GM13977 (cell line): ENCODE measurements around the gene LILRB3.
A peak's percentile ranks its signal among the peaks of the same experiment; 100 is the strongest.
"Not testable (repeated sequence)": the region's sequence is repeated elsewhere in the genome, so short reads cannot be mapped to it uniquely, and the experiment has no call there.

ENCODE experiments used
- DNase-seq: peaks from one replicate; pipeline ENCODE4 v3.0.0; 2012; ENCODE audit warnings: low spot score
- in situ Hi-C: fragments of 300-500 bp; cut with MboI; formaldehyde crosslinking; loops from one replicate; pipeline ENCODE4 v1.12.0; 2022; ENCODE audit warnings: low sequenced_read_pairs, low pct_unique_long_range_greater_than_20kb, mixed read lengths, inconsistent platforms; ENCODE audit not compliant: unreplicated experiment
- TF ChIP-seq, protein P1 (sequence below): IDR thresholded peaks from 2 replicates; pipeline ENCODE4 v1.5.1; 2012; ENCODE audit warnings: mild to moderate bottlenecking, control low read depth; ENCODE audit not compliant: insufficient read depth; ENCODE audit errors: extremely low read depth, missing control alignments

The LILRB3 gene

GRCh38 chr19:54189735-54190502 is 32.9 kb downstream of the LILRB3 start:
- TF ChIP-seq, protein P1, sequence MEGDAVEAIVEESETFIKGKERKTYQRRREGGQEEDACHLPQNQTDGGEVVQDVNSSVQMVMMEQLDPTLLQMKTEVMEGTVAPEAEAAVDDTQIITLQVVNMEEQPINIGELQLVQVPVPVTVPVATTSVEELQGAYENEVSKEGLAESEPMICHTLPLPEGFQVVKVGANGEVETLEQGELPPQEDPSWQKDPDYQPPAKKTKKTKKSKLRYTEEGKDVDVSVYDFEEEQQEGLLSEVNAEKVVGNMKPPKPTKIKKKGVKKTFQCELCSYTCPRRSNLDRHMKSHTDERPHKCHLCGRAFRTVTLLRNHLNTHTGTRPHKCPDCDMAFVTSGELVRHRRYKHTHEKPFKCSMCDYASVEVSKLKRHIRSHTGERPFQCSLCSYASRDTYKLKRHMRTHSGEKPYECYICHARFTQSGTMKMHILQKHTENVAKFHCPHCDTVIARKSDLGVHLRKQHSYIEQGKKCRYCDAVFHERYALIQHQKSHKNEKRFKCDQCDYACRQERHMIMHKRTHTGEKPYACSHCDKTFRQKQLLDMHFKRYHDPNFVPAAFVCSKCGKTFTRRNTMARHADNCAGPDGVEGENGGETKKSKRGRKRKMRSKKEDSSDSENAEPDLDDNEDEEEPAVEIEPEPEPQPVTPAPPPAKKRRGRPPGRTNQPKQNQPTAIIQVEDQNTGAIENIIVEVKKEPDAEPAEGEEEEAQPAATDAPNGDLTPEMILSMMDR = no peak
- in situ Hi-C loops = no loop called here
- peak; percentile 100 for DNase-seq

DNA sequence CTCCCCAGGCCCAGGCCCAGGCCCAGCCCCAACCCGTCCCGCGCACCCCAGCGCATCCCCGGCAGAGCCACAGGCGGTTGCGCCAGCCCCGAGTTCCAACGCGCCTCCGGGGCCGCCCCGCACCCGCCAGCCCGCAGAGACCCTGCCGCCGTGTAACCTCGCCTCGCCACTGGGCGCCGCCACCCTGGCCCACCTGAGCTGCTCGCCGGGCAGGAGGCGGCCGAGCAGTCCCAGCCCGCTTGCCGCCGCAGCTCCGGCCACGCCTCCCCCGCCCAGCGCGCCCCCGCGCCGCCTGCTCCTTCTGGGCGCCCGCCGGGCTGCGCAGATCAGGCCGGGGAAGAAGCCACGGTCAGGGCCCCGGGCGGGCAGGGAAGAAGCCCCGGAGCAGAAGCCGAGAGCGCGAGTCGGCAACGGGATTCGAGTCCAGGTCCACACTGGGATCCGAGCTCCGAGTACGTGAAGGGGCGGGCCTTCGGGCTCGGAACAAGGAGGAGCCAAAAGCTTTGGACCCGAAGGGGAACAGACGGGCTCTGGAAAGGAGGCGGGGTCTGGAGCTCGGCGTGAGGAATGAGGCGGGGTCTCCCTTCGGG is 33.6 kb downstream of the LILRB3 start, which contains the start of gene MBOAT7:
Gene MBOAT7, minus strand, starts transcription at position 436 of the 590 bp plus-strand sequence. CDS start 1,072 bp downstream, outside the sequence.
- TF ChIP-seq, protein P1 = peak; percentile 57
- in situ Hi-C loops = no loop called here
- DNase-seq = peak; percentile 87

- in situ Hi-C loops = no loop called here
- DNase-seq = no peak
- TF ChIP-seq, protein P1 = no peak
These were observed 34.5 kb downstream of the LILRB3 start for GRCh38 chr19:54188215-54188871.

DNA sequence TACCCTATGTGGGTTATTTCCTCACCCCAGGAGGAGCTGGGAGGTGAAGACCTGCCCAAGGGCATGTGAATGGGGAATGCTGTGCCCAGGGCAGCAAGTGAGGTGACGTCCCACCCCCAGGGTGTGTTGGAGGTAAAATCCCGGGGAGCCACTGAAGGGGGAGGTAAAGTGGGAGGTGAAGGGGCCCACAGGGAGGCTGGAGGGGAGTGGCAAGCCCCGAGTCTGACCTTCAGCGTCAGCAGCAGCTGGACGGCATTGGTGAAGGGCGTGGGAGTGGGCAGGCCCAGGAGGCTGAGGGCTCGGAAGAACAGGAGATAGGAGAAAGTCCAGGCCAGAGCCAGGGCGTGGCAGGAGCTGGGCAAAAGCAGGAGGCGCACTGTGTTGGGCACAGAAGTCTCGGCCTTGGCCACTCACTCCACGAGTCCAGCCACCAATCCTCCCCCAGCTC is 35.8 kb downstream of the LILRB3 start:
- in situ Hi-C loops = no loop called here
- TF ChIP-seq, protein P1 = no peak
- DNase-seq = no peak

- DNase-seq = no peak
- in situ Hi-C loops = no loop called here
- TF ChIP-seq, protein P1 = no peak
These were observed 36.5 kb downstream of the LILRB3 start for GRCh38 chr19:54186351-54186750.

DNA sequence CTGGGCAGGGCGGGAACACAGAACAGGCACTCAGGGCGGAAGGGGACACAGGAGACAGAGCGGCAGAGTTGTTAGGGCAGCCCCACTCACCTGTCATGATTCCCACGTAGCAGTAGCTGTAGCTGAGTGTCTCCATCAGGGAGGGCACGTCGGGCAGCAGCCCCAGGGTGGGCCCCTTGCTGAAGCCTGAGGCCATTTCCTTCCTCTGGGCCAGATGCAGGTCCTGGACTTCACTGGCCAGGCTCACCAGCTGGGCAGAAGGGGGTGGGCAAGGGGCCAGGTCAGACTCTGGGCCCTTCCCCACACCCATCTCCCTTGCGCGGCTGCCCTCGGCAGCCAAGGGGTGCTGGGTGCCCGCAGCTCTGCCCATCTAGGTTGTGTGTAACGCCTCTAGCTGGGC is 39.4 kb downstream of the LILRB3 start:
- TF ChIP-seq, protein P1 = no peak
- in situ Hi-C loops = no loop called here
- no peak for DNase-seq

GRCh38 chr19:54181894-54182293 is 40.9 kb downstream of the LILRB3 start:
- in situ Hi-C loops, DNase-seq: not testable (repeated sequence)
